Measurements from ENCODE around the gene BABAM2. TPM values are rescaled to one million over a fixed set of nuclear protein-coding genes. Genes with fewer than 3 reads are reported as not detected.

Gene BABAM2
- total RNA-seq, 1 experiment from 2014 or later, result 27.1 TPM

- H3K14ac ChIP-seq (ENCODE audit: insufficient read depth, low read length), result no peak overlapping the region
- H3K79me2 ChIP-seq (ENCODE audit: insufficient read depth, low read length), result no peaks in the 10 kb centered on the region
- no peak overlapping the region for H3T11ph ChIP-seq (ENCODE audit: low read length)
- no peak overlapping the region for H2BK120ac ChIP-seq (ENCODE audit: low read depth, low read length, poor library complexity, severe bottlenecking)
- H2BK12ac ChIP-seq (ENCODE audit: insufficient read length, low read depth, low read length), result no peak overlapping the region
- no peak overlapping the region for H2AK5ac ChIP-seq (ENCODE audit: insufficient read length, low read length)
- no peak overlapping the region for H3K27ac ChIP-seq (ENCODE audit: insufficient read length, low read depth, low read length)
- no peaks in the 10 kb centered on the region for H4K20me1 ChIP-seq (ENCODE audit: control insufficient read depth, insufficient read depth, insufficient read length)
- Mint-ChIP-seq H3K9me3 (no peaks in the 10 kb centered on the region; a peak in 1 of 5 replicates), H3K27me3 (ENCODE audit: low read depth) (peaks cover 81% of the 10 kb centered on the region), H3K36me3 (ENCODE audit: insufficient read depth in 1 of 3, low read depth in 3 of 3) (no peaks in the 10 kb centered on the region), H3K4me3 (no peak overlapping the region), H3K4me1 (peaks cover 17 to 21% of the 10 kb centered on the region in 2 experiments), H3K27ac (no peak overlapping the region)
- H3K9me3 ChIP-seq (ENCODE audit: control insufficient read depth, low read depth, low read length), result no peaks in the 10 kb centered on the region
- H4K91ac ChIP-seq (ENCODE audit: insufficient read length, low read depth, low read length), result no peak overlapping the region
- no peaks in the 10 kb centered on the region for H3K79me1 ChIP-seq (ENCODE audit: insufficient read depth, low read depth, low read length, poor library complexity, severe bottlenecking)
- H2BK20ac ChIP-seq (ENCODE audit: low read depth, low read length, poor library complexity, severe bottlenecking), result no peak overlapping the region
- no peak overlapping the region for H2BK15ac ChIP-seq (ENCODE audit: low read depth, low read length)
- H3K4me1 ChIP-seq (ENCODE audit: insufficient read depth, low read length), result peaks cover 10% of the 10 kb centered on the region; the same call in 1 of the 2 replicates
- H4K5ac ChIP-seq (ENCODE audit: insufficient read length, low read depth, low read length), result no peak overlapping the region
- H3K4me2 ChIP-seq (ENCODE audit: insufficient read depth, insufficient read length, low read length), result no peak overlapping the region
- H3K23me2 ChIP-seq (ENCODE audit: insufficient read length, low read depth, low read length, poor library complexity, severe bottlenecking), result peaks cover 19% of the 10 kb centered on the region
- H3K56ac ChIP-seq (ENCODE audit: insufficient read length, low read depth, low read length), result no peak overlapping the region
- no peak overlapping the region for H3K23ac ChIP-seq (ENCODE audit: insufficient read length, low read depth, low read length)
- H2AFZ ChIP-seq (ENCODE audit: low read length), result no peak overlapping the region
- no peak overlapping the region for H3K18ac ChIP-seq (ENCODE audit: insufficient read length, low read depth, low read length)
- no peak overlapping the region for H3K4ac ChIP-seq (ENCODE audit: low read depth, low read length)
- H3K9ac ChIP-seq (ENCODE audit: extremely low read depth, insufficient read length, low read length), result no peak overlapping the region
- H3K27me3 ChIP-seq (ENCODE audit: insufficient read depth, low read length), result peaks cover 19% of the 10 kb centered on the region; the same call in 1 of the 2 replicates
- WGBS (ENCODE audit: extremely low coverage, insufficient read length, low lambda C conversion rate), result no CpG with 5 or more reads among the region's 6 CpGs
- H4K8ac ChIP-seq (replicated peaks; ENCODE audit: insufficient read length, low read depth, low read length), result no peak overlapping the region
- no peak for DNase-seq
- TF ChIP-seq CTCF (conservative IDR thresholded peaks at IDR 0.05), result no peak
- H2BK5ac ChIP-seq (ENCODE audit: insufficient read length, low read length), result no peak overlapping the region
These were observed 496.8 kb downstream of the BABAM2 start for GRCh38 chr2:28387082-28387960.

Small RNA genes lying within 50 kb of the gene (microRNA-seq; reads per million reads assigned to microRNA genes)
- not detected for gene MIR4263 (ENCODE audit: borderline microRNAs expressed)

Other genes starting within 250 kb of the BABAM2 start
- gene SUPT7L, start 227.1 kb upstream of the BABAM2 start, total RNA-seq (2021), result 28.9 and 30.4 TPM in 2 replicates
- gene SLC4A1AP, start 226.8 kb upstream of the BABAM2 start, total RNA-seq (2021), result 18.8 and 20.8 TPM in 2 replicates
- 61.2 and 66.8 TPM in 2 replicates for gene MRPL33, start 119.0 kb upstream of the BABAM2 start, total RNA-seq (2021)
- 1.6 and 2.3 TPM in 2 replicates for gene RBKS, start 342 bp upstream of the BABAM2 start, total RNA-seq (2021)

All from H9 (cell line).